ENCODE results near the gene MRPS7.

GRCh38 chr17:75241996-75242460, 19.7 kb upstream of the MRPS7 start:
- TF ChIP-seq YY1 (IDR thresholded peaks at IDR 0.05; ENCODE audit: insufficient read depth, insufficient read length) = no peak
- TF ChIP-seq ZNF274 (IDR thresholded peaks at IDR 0.05; ENCODE audit: low read depth, low read length) = no peak

Data from NT2/D1 (cell line).